K562 (cell line): Measurements from ENCODE around the gene ARHGEF17. TPM values are rescaled to one million over a fixed set of nuclear protein-coding genes. Genes with fewer than 3 reads are reported as not detected.

Experiments
- ATAC-seq: fragments of 200-7000 bp; cut with Tn5 transposase; 3 replicates; pipeline ENCODE4 v1.9.1; 2020; ENCODE audit warnings: moderate library complexity
- BruUV-seq: library from RNA; stranded (reverse); fragments of 400-500 nt; replicated peaks from 2 replicates; lab custom pipeline; 2021; lab: Mats Ljungman, UMichigan
- CTCF ChIA-PET: fragments of 300-600 bp; formaldehyde crosslinking; extraction: SDS; loops from one replicate; lab custom pipeline; 2021; ENCODE audit warnings: low intra/inter-chr PET ratio; lab: Yijun Ruan, JAX
- POLR2A ChIA-PET: fragments of 300-600, 350-650 bp; sonication (Branson Sonifier 250); formaldehyde crosslinking; extraction: SDS; loops from one replicate; lab custom pipeline; 2021; ENCODE audit warnings: antibody characterized with exemption, inconsistent platforms; lab: Yijun Ruan, JAX
- DNase-seq, 4 experiments: peaks; one replicate each; pipeline versions ENCODE4 v3.0.0 to v3.0.0-alpha.2; 2011 to 2018; ENCODE audit warnings: low spot score in 3 of 4, mixed read lengths in 3 of 4; ENCODE audit errors: extremely low read depth in 1 of 4
- FAIRE-seq: peaks from 2 replicates; lab custom pipeline; 2011; peaks lifted over from hg19 to GRCh38; lab: Jason Lieb, UNC
- H2AFZ ChIP-seq: 2 replicates; pipeline ENCODE4 v1.6.0; 2011; ENCODE audit warnings: low read depth, low read length, control low read depth, inconsistent platforms
- H3K27ac ChIP-seq: fragments of 200-600 bp; 3 replicates; pipeline ENCODE4 v1.8.0; 2011; ENCODE audit warnings: low read depth, mild to moderate bottlenecking, control low read depth, inconsistent platforms, low read length, moderate library complexity, mixed read lengths; ENCODE audit errors: extremely low read depth
- H3K27me3 ChIP-seq, 2 experiments: fragments of 300-600 bp in 1 of 2; 2 replicates in 1 of 2; 3 replicates in 1 of 2; pipeline versions ENCODE4 v1.6.0 to v1.8.0; 2011; ENCODE audit warnings: inconsistent platforms in 2 of 2, low read length in 2 of 2, mild to moderate bottlenecking in 1 of 2, mixed read lengths in 1 of 2, moderate library complexity in 1 of 2; ENCODE audit not compliant: control insufficient read depth in 2 of 2, insufficient read depth in 2 of 2
- H3K36me3 ChIP-seq: fragments of 300-600 bp; 3 replicates; pipeline ENCODE4 v1.8.0; 2011; ENCODE audit warnings: mild to moderate bottlenecking, low read length, inconsistent platforms; ENCODE audit not compliant: control insufficient read depth, insufficient read depth
- H3K4me1 ChIP-seq, 2 experiments: fragments of 200-600 bp in 1 of 2; replicated peaks in 1 of 2; 2 replicates in 1 of 2; 3 replicates in 1 of 2; pipeline versions ENCODE4 v1.5.1 to v1.8.0; 2011; ENCODE audit warnings: inconsistent platforms in 2 of 2, low read length in 2 of 2, mild to moderate bottlenecking in 1 of 2, mixed read lengths in 1 of 2, moderate library complexity in 1 of 2; ENCODE audit not compliant: control insufficient read depth in 2 of 2, insufficient read depth in 2 of 2
- H3K4me2 ChIP-seq: 2 replicates; pipeline ENCODE4 v1.6.1; 2011; ENCODE audit warnings: low read length, control low read depth, inconsistent platforms, mixed read lengths; ENCODE audit not compliant: insufficient read depth
- H3K4me3 ChIP-seq: fragments of 200-600 bp; sonication (generic), shearing (Covaris generic); 2 replicates; pipeline ENCODE4 v1.5.1; 2016; ENCODE audit warnings: control low read depth, inconsistent platforms
- H3K79me2 ChIP-seq: fragments of 200-600 bp; 3 replicates; pipeline ENCODE4 v1.8.0; 2011; ENCODE audit warnings: low read length, inconsistent platforms; ENCODE audit not compliant: control insufficient read depth, insufficient read depth
- H3K9ac ChIP-seq, 2 experiments: 2 replicates each; pipeline versions ENCODE4 v1.6.0 to v1.6.1; 2011; ENCODE audit warnings: low read depth in 2 of 2, low read length in 2 of 2, control low read depth in 1 of 2, inconsistent platforms in 1 of 2, mild to moderate bottlenecking in 1 of 2, mixed read lengths in 1 of 2; ENCODE audit not compliant: insufficient read depth in 1 of 2
- H3K9me1 ChIP-seq: one replicate; pipeline ENCODE4 v1.6.0; 2011; ENCODE audit warnings: inconsistent platforms, mild to moderate bottlenecking, low read length, moderate library complexity; ENCODE audit not compliant: control insufficient read depth, insufficient read depth
- H3K9me3 ChIP-seq: replicated peaks from 2 replicates; pipeline ENCODE4 v1.5.1; 2011; ENCODE audit warnings: low read depth, low read length, inconsistent platforms; ENCODE audit not compliant: control insufficient read depth, insufficient read depth
- H4K20me1 ChIP-seq: replicated peaks from 2 replicates; pipeline ENCODE4 v1.6.1; 2011; ENCODE audit warnings: low read length, inconsistent platforms, mixed read lengths; ENCODE audit not compliant: control insufficient read depth, insufficient read depth
- CBX8 ChIP-seq: fragments of 200-600 bp; sonication (generic); IDR thresholded peaks from 2 replicates; pipeline ENCODE4 v1.6.1; 2012; ENCODE audit warnings: borderline replicate concordance, mixed run types, low read depth, mild to moderate bottlenecking, moderate library complexity, mixed read lengths, low read length, control low read depth, inconsistent platforms; ENCODE audit not compliant: poor library complexity, severe bottlenecking; ENCODE audit errors: extremely low read depth
- EWSR1 ChIP-seq: fragments of 450-650 bp; IDR thresholded peaks from 2 replicates; pipeline ENCODE4 v1.6.1; 2018; ENCODE audit warnings: borderline replicate concordance, mild to moderate bottlenecking, low read depth, moderate library complexity; ENCODE audit not compliant: partially characterized antibody
- KAT7 ChIP-seq: sonication (generic); formaldehyde crosslinking; IDR thresholded peaks from 2 replicates; pipeline ENCODE4 v1.8.0; 2022; ENCODE audit warnings: missing genetic modification reagents, mild to moderate bottlenecking, borderline replicate concordance
- LEF1 ChIP-seq: fragments of 450-650 bp; IDR thresholded peaks from 2 replicates; pipeline ENCODE4 v1.6.1; 2016; ENCODE audit warnings: mild to moderate bottlenecking
- POLR2G ChIP-seq: fragments of 200-400 bp; formaldehyde crosslinking; IDR thresholded peaks from 2 replicates; pipeline ENCODE4 v1.6.1; 2017; ENCODE audit warnings: low read depth, mild to moderate bottlenecking, antibody characterized with exemption, low read length, moderate library complexity
- ZFX ChIP-seq: sonication (generic); formaldehyde crosslinking; IDR thresholded peaks from 2 replicates; pipeline ENCODE4 v1.8.0; 2022; ENCODE audit warnings: mild to moderate bottlenecking, missing genetic modification reagents, moderate library complexity
- ZKSCAN3 ChIP-seq: fragments of 250-450 bp; sonication (Bioruptor Pico); IDR thresholded peaks from 2 replicates; pipeline ENCODE4 v1.4.0; 2020
- ZNF175 ChIP-seq: fragments of 200-800 bp; sonication (Bioruptor generic); IDR thresholded peaks from 2 replicates; pipeline ENCODE4 v1.6.1; 2016; ENCODE audit warnings: low read depth, mild to moderate bottlenecking, missing genetic modification characterization, missing compliant biosample characterization
- ZNF24 ChIP-seq: fragments of 450-650 bp; IDR thresholded peaks from 2 replicates; pipeline ENCODE4 v1.6.1; 2016
- ZNF75A ChIP-seq: fragments of 450-650 bp; formaldehyde crosslinking; IDR thresholded peaks from 2 replicates; pipeline ENCODE4 v1.4.0; 2020; ENCODE audit warnings: mild to moderate bottlenecking
- ZNF780A ChIP-seq: fragments of 250-450 bp; sonication (Bioruptor Pico); IDR thresholded peaks from 2 replicates; pipeline ENCODE4 v1.5.0; 2021; ENCODE audit warnings: mild to moderate bottlenecking
- WGBS: fragments of 100-300 bp; shearing (Covaris generic); methylation state at CpG from one replicate; pipeline ENCODE4 v1.1.6; 2016; ENCODE audit warnings: low coverage, mixed read lengths; ENCODE audit not compliant: insufficient coverage; ENCODE audit errors: missing lambda C conversion rate; 5-methylcytosine and 5-hydroxymethylcytosine counted together
- in situ Hi-C: fragments of 300-500 bp; cut with MboI; formaldehyde crosslinking; loops from 4 replicates; pipeline ENCODE4 v1.15.0; 2018; ENCODE audit warnings: inconsistent platforms, mixed read lengths
- intact Hi-C: fragments of 100-400 bp; cut with micrococcal nuclease; formaldehyde crosslinking; loops from 2 replicates; pipeline ENCODE4 v1.14.2; 2022
- polyA plus RNA-seq, 8 experiments: library from polyadenylated mRNA; depleted of rRNA in 4 of 8; stranded (reverse) in 5 of 8; unstranded in 3 of 8; fragments of >200 nt; fragmentation: Nextera tagmentation in 2 of 8; fragmentation: Illumina TruSeq in 1 of 8; extraction: Ambion mirVana in 2 of 8; extraction: Trizol in 1 of 8; gene quantifications; 2 replicates each; pipeline versions ENCODE4 v1.2.1 to v1.2.3, GENCODE V29; 2011 to 2014; ENCODE audit warnings: inconsistent platforms in 1 of 8, missing spikeins in 1 of 8
- total RNA-seq, 7 experiments: library from RNA; depleted of rRNA in 6 of 7; stranded (reverse); fragments of >200 nt in 6 of 7; fragmentation: Illumina TruSeq in 2 of 7; extraction: Trizol in 2 of 7; gene quantifications; 2 replicates each; pipeline versions ENCODE4 v1.2.1 to v1.2.3, GENCODE V29; 2011 to 2021; ENCODE audit warnings: low replicate concordance in 1 of 7
- TF ChIP-seq, protein P1 (sequence below): fragments of 450-650 bp; conservative IDR thresholded peaks from 2 replicates; pipeline ENCODE4 v1.6.1; 2016; ENCODE audit warnings: missing genetic modification characterization, low read depth, mild to moderate bottlenecking, control low read depth, missing compliant biosample characterization
- TF ChIP-seq, protein P2 (sequence below): fragments of 450-650 bp; IDR thresholded peaks from 2 replicates; pipeline ENCODE4 v1.7.1; 2018; ENCODE audit warnings: mild to moderate bottlenecking, low read depth; ENCODE audit not compliant: partially characterized antibody
- TF ChIP-seq, protein P3 (sequence below): sonication (generic); formaldehyde crosslinking; IDR thresholded peaks from 2 replicates; pipeline ENCODE4 v1.8.0; 2022; ENCODE audit warnings: mild to moderate bottlenecking, missing genetic modification reagents

The ARHGEF17 gene
- total and polyA plus RNA-seq, 9 of the 15 experiments (the other 6 are each of a cell fraction or from before 2014, with no cell fraction given): 0.04 to 0.68 (median 0.10) TPM; not detected in 2

DNA sequence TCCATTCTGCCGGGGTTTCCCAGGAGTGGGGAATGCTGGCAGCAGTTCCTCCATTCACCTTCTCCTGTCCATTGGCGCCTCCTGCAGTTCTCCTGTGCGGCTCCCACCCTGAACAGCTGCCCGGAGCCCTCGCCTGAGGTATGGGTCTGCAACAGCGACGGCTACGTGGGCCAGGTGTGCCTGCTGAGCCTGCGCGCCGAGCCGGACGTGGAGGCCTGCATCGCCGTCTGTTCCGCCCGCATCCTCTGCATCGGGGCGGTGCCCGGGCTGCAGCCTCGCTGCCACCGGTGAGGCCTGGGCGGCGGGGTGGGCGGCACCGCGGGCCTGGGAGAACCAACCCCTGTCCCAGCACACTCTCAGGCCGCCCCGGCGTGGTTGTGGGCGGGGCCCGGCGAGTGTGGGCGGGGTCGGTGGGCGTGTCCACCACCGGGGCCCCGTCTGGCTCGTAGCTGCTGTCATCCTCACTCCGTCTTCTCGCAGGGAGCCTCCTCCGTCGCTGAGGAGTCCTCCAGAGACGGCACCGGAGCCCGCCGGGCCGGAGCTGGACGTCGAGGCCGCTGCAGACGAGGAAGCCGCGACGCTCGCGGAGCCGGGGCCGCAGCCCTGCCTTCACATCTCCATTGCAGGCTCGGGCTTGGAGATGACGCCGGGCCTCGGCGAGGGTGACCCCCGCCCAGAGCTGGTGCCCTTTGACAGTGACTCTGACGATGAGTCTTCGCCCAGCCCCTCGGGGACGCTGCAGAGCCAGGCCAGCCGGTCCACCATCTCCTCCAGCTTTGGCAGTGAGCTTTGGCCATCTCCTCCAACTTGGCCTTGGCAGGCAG is 54.1 kb downstream of the ARHGEF17 start (continued):
- no peak for TF ChIP-seq POLR2G
- no peak for TF ChIP-seq LEF1
- no peak for TF ChIP-seq CBX8
- no peak for TF ChIP-seq ZKSCAN3 (CRISPR knock-in tag)
- no peak for TF ChIP-seq KAT7 (CRISPR knock-in tag)
- TF ChIP-seq ZNF24: no peak

DNA sequence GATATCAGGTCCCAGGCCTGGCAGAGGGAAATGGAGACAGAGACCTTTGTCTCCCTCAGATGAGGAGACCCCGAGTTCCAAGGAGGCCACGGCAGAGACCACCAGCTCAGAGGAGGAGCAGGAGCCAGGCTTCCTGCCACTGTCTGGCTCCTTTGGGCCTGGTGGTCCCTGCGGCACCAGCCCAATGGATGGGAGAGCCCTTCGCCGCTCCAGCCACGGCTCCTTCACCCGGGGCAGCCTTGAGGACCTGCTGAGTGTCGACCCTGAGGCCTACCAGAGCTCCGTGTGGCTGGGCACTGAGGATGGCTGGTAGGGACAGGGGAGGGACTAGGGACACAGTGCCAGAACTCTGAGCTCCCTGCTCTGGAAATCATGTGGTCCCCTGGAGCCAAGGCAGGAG is 55.1 kb downstream of the ARHGEF17 start:
- no peak overlapping the region for H2AFZ ChIP-seq
- 23% methylated on average over 8 of the region's 9 CpGs for WGBS
- no peaks in the 10 kb centered on the region for H3K9me3 ChIP-seq
- peaks cover 14% of the 10 kb centered on the region for H3K9me1 ChIP-seq
- FAIRE-seq: no peak
- H3K4me1 ChIP-seq: peaks cover 0 to 34% of the 10 kb centered on the region in 2 experiments; a peak in 3 of 5 replicates
- H3K4me2 ChIP-seq: no peak overlapping the region
- POLR2A ChIA-PET: interaction anchor here (1.0 kb wide), 1 partner anchor 11 kb away, joined by 3 read pairs; no protein-coding TSS in a partner anchor
- H3K27me3 ChIP-seq: peaks cover 12 to 54% of the 10 kb centered on the region in 2 experiments
- no peak overlapping the region for H3K27ac ChIP-seq
- in situ Hi-C loops (no loop called here), intact Hi-C loops (no loop called here)
- no peak for DNase-seq
- ATAC-seq: no peak
- H4K20me1 ChIP-seq: peaks cover 14% of the 10 kb centered on the region
- H3K36me3 ChIP-seq: no peaks in the 10 kb centered on the region
- H3K4me3 ChIP-seq: no peak overlapping the region
- H3K79me2 ChIP-seq: no peaks in the 10 kb centered on the region
- no TSS peak for BruUV-seq
- H3K9ac ChIP-seq: peak overlapping the region in 1 of 2 experiments; percentile 10; a peak in 1 of 4 replicates
- CTCF ChIA-PET: no interaction called here
- TF ChIP-seq EWSR1: no peak
- TF ChIP-seq ZFX (CRISPR knock-in tag): no peak
- TF ChIP-seq ZNF175 (CRISPR knock-in tag): no peak
- TF ChIP-seq ZNF780A (CRISPR knock-in tag): no peak
- TF ChIP-seq, protein P1, sequence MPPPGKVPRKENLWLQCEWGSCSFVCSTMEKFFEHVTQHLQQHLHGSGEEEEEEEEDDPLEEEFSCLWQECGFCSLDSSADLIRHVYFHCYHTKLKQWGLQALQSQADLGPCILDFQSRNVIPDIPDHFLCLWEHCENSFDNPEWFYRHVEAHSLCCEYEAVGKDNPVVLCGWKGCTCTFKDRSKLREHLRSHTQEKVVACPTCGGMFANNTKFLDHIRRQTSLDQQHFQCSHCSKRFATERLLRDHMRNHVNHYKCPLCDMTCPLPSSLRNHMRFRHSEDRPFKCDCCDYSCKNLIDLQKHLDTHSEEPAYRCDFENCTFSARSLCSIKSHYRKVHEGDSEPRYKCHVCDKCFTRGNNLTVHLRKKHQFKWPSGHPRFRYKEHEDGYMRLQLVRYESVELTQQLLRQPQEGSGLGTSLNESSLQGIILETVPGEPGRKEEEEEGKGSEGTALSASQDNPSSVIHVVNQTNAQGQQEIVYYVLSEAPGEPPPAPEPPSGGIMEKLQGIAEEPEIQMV (tag): no peak
- TF ChIP-seq, protein P2, sequence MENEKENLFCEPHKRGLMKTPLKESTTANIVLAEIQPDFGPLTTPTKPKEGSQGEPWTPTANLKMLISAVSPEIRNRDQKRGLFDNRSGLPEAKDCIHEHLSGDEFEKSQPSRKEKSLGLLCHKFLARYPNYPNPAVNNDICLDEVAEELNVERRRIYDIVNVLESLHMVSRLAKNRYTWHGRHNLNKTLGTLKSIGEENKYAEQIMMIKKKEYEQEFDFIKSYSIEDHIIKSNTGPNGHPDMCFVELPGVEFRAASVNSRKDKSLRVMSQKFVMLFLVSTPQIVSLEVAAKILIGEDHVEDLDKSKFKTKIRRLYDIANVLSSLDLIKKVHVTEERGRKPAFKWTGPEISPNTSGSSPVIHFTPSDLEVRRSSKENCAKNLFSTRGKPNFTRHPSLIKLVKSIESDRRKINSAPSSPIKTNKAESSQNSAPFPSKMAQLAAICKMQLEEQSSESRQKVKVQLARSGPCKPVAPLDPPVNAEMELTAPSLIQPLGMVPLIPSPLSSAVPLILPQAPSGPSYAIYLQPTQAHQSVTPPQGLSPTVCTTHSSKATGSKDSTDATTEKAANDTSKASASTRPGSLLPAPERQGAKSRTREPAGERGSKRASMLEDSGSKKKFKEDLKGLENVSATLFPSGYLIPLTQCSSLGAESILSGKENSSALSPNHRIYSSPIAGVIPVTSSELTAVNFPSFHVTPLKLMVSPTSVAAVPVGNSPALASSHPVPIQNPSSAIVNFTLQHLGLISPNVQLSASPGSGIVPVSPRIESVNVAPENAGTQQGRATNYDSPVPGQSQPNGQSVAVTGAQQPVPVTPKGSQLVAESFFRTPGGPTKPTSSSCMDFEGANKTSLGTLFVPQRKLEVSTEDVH: no peak
- TF ChIP-seq, protein P3, sequence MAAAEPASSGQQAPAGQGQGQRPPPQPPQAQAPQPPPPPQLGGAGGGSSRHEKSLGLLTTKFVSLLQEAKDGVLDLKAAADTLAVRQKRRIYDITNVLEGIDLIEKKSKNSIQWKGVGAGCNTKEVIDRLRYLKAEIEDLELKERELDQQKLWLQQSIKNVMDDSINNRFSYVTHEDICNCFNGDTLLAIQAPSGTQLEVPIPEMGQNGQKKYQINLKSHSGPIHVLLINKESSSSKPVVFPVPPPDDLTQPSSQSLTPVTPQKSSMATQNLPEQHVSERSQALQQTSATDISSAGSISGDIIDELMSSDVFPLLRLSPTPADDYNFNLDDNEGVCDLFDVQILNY (CRISPR knock-in tag): no peak
- no peak for TF ChIP-seq ZNF75A (CRISPR knock-in tag)
